HG03060 (cell line): ENCODE data around the gene NOS2.

Source experiments
- ATAC-seq: cut with Tn5 transposase; IDR thresholded peaks from one replicate; pipeline ENCODE4 v1.9.1; 2021; ENCODE audit warnings: low read depth, moderate number of reproducible peaks; ENCODE audit not compliant: unreplicated experiment

Gene NOS2

GRCh38 chr17:27821318-27821717, 21.0 kb upstream of the NOS2 start:
- no peak for ATAC-seq

GRCh38 chr17:27819145-27819544, 18.8 kb upstream of the NOS2 start:
- ATAC-seq = no peak

GRCh38 chr17:27818401-27819105, 18.2 kb upstream of the NOS2 start:
- no peak for ATAC-seq

- ATAC-seq = no peak
Measured at GRCh38 chr17:27817731-27818130, 17.4 kb upstream of the NOS2 start.

GRCh38 chr17:27816946-27817345, 16.6 kb upstream of the NOS2 start:
- no peak for ATAC-seq

- no peak for ATAC-seq
Measured at GRCh38 chr17:27811961-27812360, 11.6 kb upstream of the NOS2 start.

- ATAC-seq = no peak
Measured at GRCh38 chr17:27810902-27811557, 10.7 kb upstream of the NOS2 start.

GRCh38 chr17:27810211-27810901, 10.0 kb upstream of the NOS2 start:
- ATAC-seq = no peak

GRCh38 chr17:27809555-27809954, 9.2 kb upstream of the NOS2 start:
- no peak for ATAC-seq

- no peak for ATAC-seq
Measured at GRCh38 chr17:27808628-27809027, 8.3 kb upstream of the NOS2 start.

- peak; percentile 54 for ATAC-seq
Measured at GRCh38 chr17:27807567-27808470, 7.5 kb upstream of the NOS2 start.

GRCh38 chr17:27805520-27806146, 5.3 kb upstream of the NOS2 start:
- no peak for ATAC-seq

- no peak for ATAC-seq
Measured at GRCh38 chr17:27804113-27804512, 3.8 kb upstream of the NOS2 start.

GRCh38 chr17:27802962-27803680, 2.8 kb upstream of the NOS2 start:
- no peak for ATAC-seq

- ATAC-seq = no peak
Measured at GRCh38 chr17:27802033-27802432, 1.7 kb upstream of the NOS2 start.

GRCh38 chr17:27798376-27798775, 2.0 kb downstream of the NOS2 start:
- no peak for ATAC-seq

GRCh38 chr17:27797390-27798091, 2.8 kb downstream of the NOS2 start:
- ATAC-seq = no peak

- no peak for ATAC-seq
Measured at GRCh38 chr17:27793906-27794569, 6.3 kb downstream of the NOS2 start.
